GM19099 (cell line): ENCODE results near the gene TBCB.

Source experiments
- POLR2A ChIP-seq: IDR thresholded peaks from 3 replicates; pipeline ENCODE4 v1.6.1; 2011; ENCODE audit warnings: low read depth; ENCODE audit not compliant: insufficient read length; ENCODE audit errors: extremely low read depth

TBCB gene

GRCh38 chr19:36115453-36116343 lies at the start of gene TBCB:
TBCB (plus strand) TSS chr19:36115468; CDS start chr19:36115561, 93 bp downstream.
- peak; percentile 80 for TF ChIP-seq POLR2A

GRCh38 chr19:36067681-36068080 lies 47.6 kb upstream of the TBCB start:
- TF ChIP-seq POLR2A: no peak

GRCh38 chr19:36072081-36072480 lies 43.2 kb upstream of the TBCB start:
- no peak for TF ChIP-seq POLR2A

DNA sequence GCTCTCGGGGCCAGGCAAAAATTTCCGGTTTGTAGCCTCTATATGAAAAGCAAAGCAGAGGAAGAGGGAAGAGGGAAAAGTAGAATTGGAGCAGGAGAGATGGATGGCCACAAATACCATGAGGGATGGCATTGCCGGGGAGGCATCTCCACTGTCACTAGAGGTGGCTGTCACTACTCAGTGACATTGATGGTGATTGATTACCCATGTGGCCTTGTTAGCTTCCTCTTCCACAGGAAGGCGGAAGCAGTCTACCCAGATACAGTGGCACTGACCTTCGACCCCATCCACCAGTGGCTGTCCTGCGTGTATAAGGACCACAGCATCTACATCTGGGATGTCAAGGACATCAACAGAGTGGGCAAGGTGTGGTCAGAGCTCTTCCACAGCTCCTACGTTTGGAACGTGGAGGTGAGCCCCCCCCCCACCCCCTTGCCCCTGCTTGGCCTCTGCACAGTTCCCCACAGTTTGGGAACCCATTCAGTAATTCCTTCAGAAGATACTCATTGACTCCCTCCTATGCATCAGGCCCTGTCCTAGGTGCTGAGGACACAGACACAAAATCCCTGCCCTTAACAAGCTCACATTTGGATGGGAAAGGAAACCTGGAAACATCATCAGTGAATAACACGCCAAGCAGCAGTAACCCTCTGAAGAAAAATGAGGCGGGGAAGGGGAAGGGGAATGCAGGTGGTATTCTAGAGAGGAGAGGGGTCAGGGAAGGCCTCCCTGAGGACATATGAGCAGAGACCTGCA lies 42.0 kb upstream of the TBCB start:
- no peak for TF ChIP-seq POLR2A

DNA sequence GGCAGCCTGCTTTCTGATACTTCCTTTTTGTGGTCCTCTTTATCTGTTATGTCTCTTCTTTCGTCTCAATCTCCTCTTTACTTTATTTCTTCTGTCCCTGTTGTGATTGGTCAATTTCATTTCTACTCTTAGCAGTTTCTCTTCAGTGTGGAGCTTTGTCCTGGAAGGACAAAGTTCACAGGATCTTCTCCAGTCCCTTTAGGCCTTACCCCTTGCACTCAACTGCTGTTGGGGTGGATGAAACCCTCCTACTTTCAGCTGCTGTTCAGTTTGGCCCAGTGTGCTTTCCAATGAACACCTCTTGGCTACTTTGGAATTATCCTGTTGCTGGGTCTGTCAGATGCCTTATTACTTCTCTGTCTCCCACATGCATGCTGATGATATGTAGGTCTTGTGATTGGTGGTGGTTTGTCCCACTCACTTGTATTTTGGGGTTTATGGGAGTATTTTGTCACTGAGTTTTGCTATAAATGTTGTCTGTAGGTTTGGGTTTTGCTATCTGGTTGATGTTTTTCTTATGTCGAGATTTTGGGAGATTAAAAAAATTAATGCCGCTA lies 35.8 kb upstream of the TBCB start:
- TF ChIP-seq POLR2A: no peak

GRCh38 chr19:36081385-36081784 lies 33.9 kb upstream of the TBCB start:
- no peak for TF ChIP-seq POLR2A

- TF ChIP-seq POLR2A: no peak
Measured at GRCh38 chr19:36081894-36082293, 33.4 kb upstream of the TBCB start.

GRCh38 chr19:36082916-36083315 lies 32.4 kb upstream of the TBCB start:
- TF ChIP-seq POLR2A: no peak

DNA sequence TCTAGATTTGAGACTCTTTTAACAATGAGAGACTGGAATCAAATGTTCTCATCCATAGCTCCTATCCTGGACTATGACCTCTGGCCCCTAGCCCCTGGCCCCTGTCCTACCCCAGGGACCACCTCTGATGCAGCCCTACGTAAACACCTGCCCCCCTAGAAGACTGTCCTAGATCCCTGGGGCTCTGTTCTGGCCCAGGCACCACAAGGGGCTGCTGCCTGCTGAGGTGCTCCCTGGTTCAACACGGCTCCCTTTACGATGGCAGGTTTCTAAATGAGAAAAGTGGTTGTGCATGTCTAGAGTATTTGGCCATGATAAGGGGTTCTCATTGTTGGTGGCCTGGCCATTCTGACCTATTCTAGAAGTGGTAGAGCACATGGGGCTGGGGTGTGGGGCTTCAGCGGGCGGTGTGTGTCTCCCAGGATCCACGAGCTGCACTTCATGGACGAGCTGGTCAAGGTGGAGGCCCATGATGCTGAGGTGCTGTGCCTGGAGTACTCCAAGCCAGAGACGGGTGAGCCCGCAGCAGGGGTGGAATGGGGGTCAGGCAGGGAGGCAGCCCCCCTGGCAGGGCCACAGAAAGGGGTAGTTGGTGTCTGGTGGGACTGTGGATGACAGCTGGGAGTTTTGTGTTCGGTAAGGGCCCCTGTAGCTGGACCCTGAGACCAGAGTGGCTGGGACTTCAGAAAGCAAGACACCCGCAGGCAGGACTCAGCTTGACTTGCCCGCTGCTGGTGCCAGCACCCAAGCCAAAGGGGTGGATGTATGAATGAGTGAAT lies 30.8 kb upstream of the TBCB start:
- no peak for TF ChIP-seq POLR2A

GRCh38 chr19:36086326-36086725 lies 28.9 kb upstream of the TBCB start:
- no peak for TF ChIP-seq POLR2A

GRCh38 chr19:36089847-36090246 lies 25.4 kb upstream of the TBCB start:
- TF ChIP-seq POLR2A: no peak

DNA sequence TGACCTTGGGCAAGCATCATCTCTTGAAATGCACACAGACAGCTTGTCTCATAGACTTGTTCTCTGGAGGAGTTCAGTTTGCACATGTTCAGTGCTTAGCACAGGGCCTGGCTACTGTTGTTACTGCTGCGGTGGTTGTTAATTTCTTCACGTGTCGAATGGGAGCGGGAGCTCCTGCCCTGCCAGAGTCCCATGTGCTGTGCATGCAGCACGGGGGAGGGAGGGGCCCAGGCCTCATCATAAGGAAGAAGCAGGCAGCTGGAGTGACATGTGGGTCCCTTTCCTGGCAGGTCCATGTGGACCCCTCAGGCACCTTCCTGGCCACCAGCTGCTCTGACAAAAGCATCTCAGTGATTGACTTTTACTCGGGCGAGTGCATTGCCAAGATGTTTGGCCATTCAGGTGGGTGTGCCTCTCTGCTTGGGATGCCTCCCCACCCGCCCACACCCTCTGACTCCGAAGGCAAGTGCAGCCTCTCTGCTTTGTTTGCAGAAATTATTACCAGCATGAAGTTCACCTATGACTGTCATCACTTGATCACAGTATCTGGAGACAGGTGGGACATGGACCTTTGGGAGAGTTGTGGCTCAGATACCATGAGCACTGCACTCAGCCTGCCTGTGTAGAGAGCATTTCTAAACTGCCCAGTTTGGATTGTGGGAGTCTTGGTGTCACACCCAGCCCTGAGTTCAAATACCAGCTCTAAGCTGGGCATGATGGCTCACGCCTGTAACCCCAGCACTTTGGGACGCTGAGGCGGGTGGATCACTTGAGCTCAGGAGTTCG lies 24.2 kb upstream of the TBCB start:
- TF ChIP-seq POLR2A: no peak

GRCh38 chr19:36092566-36092965 lies 22.7 kb upstream of the TBCB start:
- TF ChIP-seq POLR2A: no peak

- TF ChIP-seq POLR2A: no peak
Measured at GRCh38 chr19:36093146-36093662, 22.1 kb upstream of the TBCB start.
